Measurements from ENCODE around the gene THADA.
"Not testable (repeated sequence)": the region's sequence is repeated elsewhere in the genome, so short reads cannot be mapped to it uniquely, and the experiment has no call there.

Gene THADA

GRCh38 chr2:43600596-43600995 is 4.8 kb upstream of the THADA start:
- DNase-seq (ENCODE audit: extremely low read depth in 1 of 2, low read depth in 1 of 2): not testable (repeated sequence)

GRCh38 chr2:43594875-43595274 is 963 bp downstream of the THADA start:
- DNase-seq (ENCODE audit: extremely low read depth in 1 of 2, low read depth in 1 of 2): no peak

GRCh38 chr2:43593254-43593653 is 2.6 kb downstream of the THADA start:
- no peak for DNase-seq (ENCODE audit: extremely low read depth in 1 of 2, low read depth in 1 of 2)

- DNase-seq (ENCODE audit: extremely low read depth in 1 of 2, low read depth in 1 of 2): no peak
Observed at GRCh38 chr2:43592443-43592842, 3.4 kb downstream of the THADA start.

GRCh38 chr2:43585708-43586107 is 10.1 kb downstream of the THADA start:
- no peak for DNase-seq (ENCODE audit: extremely low read depth in 1 of 2, low read depth in 1 of 2)

- DNase-seq (ENCODE audit: extremely low read depth in 1 of 2, low read depth in 1 of 2): no peak
Observed at GRCh38 chr2:43579275-43579981, 16.4 kb downstream of the THADA start.

- DNase-seq (ENCODE audit: extremely low read depth in 1 of 2, low read depth in 1 of 2): no peak
Observed at GRCh38 chr2:43576981-43577892, 18.6 kb downstream of the THADA start.

GRCh38 chr2:43572244-43572643 is 23.6 kb downstream of the THADA start:
- DNase-seq (ENCODE audit: extremely low read depth in 1 of 2, low read depth in 1 of 2): no peak

- DNase-seq (ENCODE audit: extremely low read depth in 1 of 2, low read depth in 1 of 2): no peak
Observed at GRCh38 chr2:43569921-43570320, 25.9 kb downstream of the THADA start.

- no peak for DNase-seq (ENCODE audit: extremely low read depth in 1 of 2, low read depth in 1 of 2)
Observed at GRCh38 chr2:43568228-43568627, 27.6 kb downstream of the THADA start.

GRCh38 chr2:43566461-43566729 is 29.4 kb downstream of the THADA start:
- no peak for DNase-seq (ENCODE audit: extremely low read depth in 1 of 2, low read depth in 1 of 2)

GRCh38 chr2:43563679-43564078 is 32.2 kb downstream of the THADA start:
- DNase-seq (ENCODE audit: extremely low read depth in 1 of 2, low read depth in 1 of 2): no peak

GRCh38 chr2:43560231-43560547 is 35.6 kb downstream of the THADA start:
- DNase-seq (ENCODE audit: extremely low read depth in 1 of 2, low read depth in 1 of 2): no peak

- no peak for DNase-seq (ENCODE audit: extremely low read depth in 1 of 2, low read depth in 1 of 2)
Observed at GRCh38 chr2:43559391-43560230, 36.2 kb downstream of the THADA start.

GRCh38 chr2:43557196-43557595 is 38.6 kb downstream of the THADA start:
- no peak for DNase-seq (ENCODE audit: extremely low read depth in 1 of 2, low read depth in 1 of 2)

- no peak for DNase-seq (ENCODE audit: extremely low read depth in 1 of 2, low read depth in 1 of 2)
Observed at GRCh38 chr2:43556256-43556655, 39.6 kb downstream of the THADA start.

- DNase-seq (ENCODE audit: extremely low read depth in 1 of 2, low read depth in 1 of 2): no peak
Observed at GRCh38 chr2:43553341-43553855, 42.4 kb downstream of the THADA start.

GRCh38 chr2:43551990-43552389 is 43.8 kb downstream of the THADA start:
- DNase-seq (ENCODE audit: extremely low read depth in 1 of 2, low read depth in 1 of 2): no peak

- DNase-seq (ENCODE audit: extremely low read depth in 1 of 2, low read depth in 1 of 2): peak in 1 of 2 donors; percentile 4
Observed at GRCh38 chr2:43548381-43548780, 47.5 kb downstream of the THADA start.

GRCh38 chr2:43542285-43542933 is 53.4 kb downstream of the THADA start:
- no peak for DNase-seq (ENCODE audit: extremely low read depth in 1 of 2, low read depth in 1 of 2)

- no peak for DNase-seq (ENCODE audit: extremely low read depth in 1 of 2, low read depth in 1 of 2)
Observed at GRCh38 chr2:43541165-43541564, 54.7 kb downstream of the THADA start.

All from activated CD8-positive, alpha-beta memory T cell treated with anti-CD3 and anti-CD28 coated beads for 1 hour (primary cell).